Stimulated activated CD4-positive, alpha-beta T cell treated with anti-CD3 and anti-CD28 coated beads, Interleukin-12 subunit alpha, Interleukin-12 subunit beta, amount 100 ng/mL, for 48 hours (primary cell): ENCODE results near the gene FAM83G.

Source experiments
- DNase-seq, 3 donors: peaks; one replicate each; pipeline ENCODE4 v3.0.0-alpha.2; 2020; ENCODE audit warnings: low read depth in 2 of 3, low spot score in 1 of 3

Gene FAM83G

GRCh38 chr17:18970582-18971480, 33.7 kb downstream of the FAM83G start:
- no peak for DNase-seq

GRCh38 chr17:18968945-18969887, 35.3 kb downstream of the FAM83G start:
- no peak for DNase-seq

GRCh38 chr17:18968345-18968744, 36.2 kb downstream of the FAM83G start:
- DNase-seq = no peak

- no peak for DNase-seq
Measured at GRCh38 chr17:18967916-18968315, 36.6 kb downstream of the FAM83G start.

- DNase-seq = no peak
Measured at GRCh38 chr17:18966831-18967624, 37.5 kb downstream of the FAM83G start.

GRCh38 chr17:18965530-18966236, 38.9 kb downstream of the FAM83G start:
- no peak for DNase-seq

- DNase-seq = no peak
Measured at GRCh38 chr17:18964550-18964949, 40.0 kb downstream of the FAM83G start.

- DNase-seq = no peak
Measured at GRCh38 chr17:18964018-18964351, 40.6 kb downstream of the FAM83G start.

- no peak for DNase-seq
Measured at GRCh38 chr17:18963126-18964017, 41.2 kb downstream of the FAM83G start.

- no peak for DNase-seq
Measured at GRCh38 chr17:18962494-18962815, 42.1 kb downstream of the FAM83G start.

- DNase-seq = no peak
Measured at GRCh38 chr17:18961634-18962493, 42.7 kb downstream of the FAM83G start.

GRCh38 chr17:18960803-18961511, 43.6 kb downstream of the FAM83G start:
- DNase-seq = peak; percentile 62 to 89 (median 77)

- no peak for DNase-seq
Measured at GRCh38 chr17:18960241-18960665, 44.3 kb downstream of the FAM83G start.

- DNase-seq = no peak
Measured at GRCh38 chr17:18959845-18960240, 44.7 kb downstream of the FAM83G start.

GRCh38 chr17:18959071-18959844, 45.3 kb downstream of the FAM83G start:
- no peak for DNase-seq

GRCh38 chr17:18958611-18959010, 46.0 kb downstream of the FAM83G start:
- no peak for DNase-seq

- no peak for DNase-seq
Measured at GRCh38 chr17:18957831-18958230, 46.7 kb downstream of the FAM83G start.
